Measurements from ENCODE around the gene RPL38.

The RPL38 gene

GRCh38 chr17:74217888-74218287 lies 14.4 kb downstream of the RPL38 start:
- no peak overlapping the region for H3K9ac ChIP-seq (ENCODE audit: low read length in 2 of 2)
- no peaks in the 10 kb centered on the region for H3K27me3 ChIP-seq (ENCODE audit: control insufficient read depth in 1 of 2, insufficient read depth in 2 of 2, low read length in 2 of 2)
- H3K36me3 ChIP-seq (ENCODE audit: control insufficient read depth in 2 of 2, insufficient read depth in 2 of 2, low read length in 2 of 2): no peaks in the 10 kb centered on the region
- peaks cover 5% of the 10 kb centered on the region for H3K4me1 ChIP-seq (ENCODE audit: control insufficient read depth, insufficient read depth, low read length)
- no peaks in the 10 kb centered on the region for H3K9me3 ChIP-seq (ENCODE audit: control insufficient read depth in 2 of 2, low read length in 2 of 2)
- no peak overlapping the region for H3K27ac ChIP-seq (ENCODE audit: low read length)
- no peak overlapping the region for H3K4me3 ChIP-seq (ENCODE audit: low read length in 2 of 2)

- H3K9ac ChIP-seq (ENCODE audit: low read length in 2 of 2): no peak overlapping the region
- peaks cover 4% of the 10 kb centered on the region for H3K4me1 ChIP-seq (ENCODE audit: control insufficient read depth, insufficient read depth, low read length)
- no peak overlapping the region for H3K27ac ChIP-seq (ENCODE audit: low read length)
- no peaks in the 10 kb centered on the region for H3K36me3 ChIP-seq (ENCODE audit: control insufficient read depth in 2 of 2, insufficient read depth in 2 of 2, low read length in 2 of 2)
- no peak overlapping the region for H3K4me3 ChIP-seq (ENCODE audit: low read length in 2 of 2)
- H3K9me3 ChIP-seq (ENCODE audit: control insufficient read depth in 2 of 2, low read length in 2 of 2): no peaks in the 10 kb centered on the region
- no peaks in the 10 kb centered on the region for H3K27me3 ChIP-seq (ENCODE audit: control insufficient read depth in 1 of 2, insufficient read depth in 2 of 2, low read length in 2 of 2)
Measured at GRCh38 chr17:74218436-74218835, 15.0 kb downstream of the RPL38 start.

GRCh38 chr17:74219576-74220133 lies 16.2 kb downstream of the RPL38 start:
- no peak overlapping the region for H3K9ac ChIP-seq (ENCODE audit: low read length in 2 of 2)
- no peaks in the 10 kb centered on the region for H3K9me3 ChIP-seq (ENCODE audit: control insufficient read depth in 2 of 2, low read length in 2 of 2)
- no peaks in the 10 kb centered on the region for H3K27me3 ChIP-seq (ENCODE audit: control insufficient read depth in 1 of 2, insufficient read depth in 2 of 2, low read length in 2 of 2)
- H3K36me3 ChIP-seq (ENCODE audit: control insufficient read depth in 2 of 2, insufficient read depth in 2 of 2, low read length in 2 of 2): peaks cover 0 to 2% of the 10 kb centered on the region in 2 donors
- H3K4me1 ChIP-seq (ENCODE audit: control insufficient read depth, insufficient read depth, low read length): no peaks in the 10 kb centered on the region
- H3K27ac ChIP-seq (ENCODE audit: low read length): no peak overlapping the region
- no peak overlapping the region for H3K4me3 ChIP-seq (ENCODE audit: low read length in 2 of 2)

- no peaks in the 10 kb centered on the region for H3K9me3 ChIP-seq (ENCODE audit: control insufficient read depth in 2 of 2, low read length in 2 of 2)
- H3K27me3 ChIP-seq (ENCODE audit: control insufficient read depth in 1 of 2, insufficient read depth in 2 of 2, low read length in 2 of 2): no peaks in the 10 kb centered on the region
- no peak overlapping the region for H3K4me3 ChIP-seq (ENCODE audit: low read length in 2 of 2)
- no peaks in the 10 kb centered on the region for H3K4me1 ChIP-seq (ENCODE audit: control insufficient read depth, insufficient read depth, low read length)
- H3K27ac ChIP-seq (ENCODE audit: low read length): no peak overlapping the region
- peaks cover 0 to 2% of the 10 kb centered on the region in 2 donors for H3K36me3 ChIP-seq (ENCODE audit: control insufficient read depth in 2 of 2, insufficient read depth in 2 of 2, low read length in 2 of 2)
- no peak overlapping the region for H3K9ac ChIP-seq (ENCODE audit: low read length in 2 of 2)
Measured at GRCh38 chr17:74220219-74220618, 16.7 kb downstream of the RPL38 start.

- Histone ChIP-seq H3K9me3 (ENCODE audit: control insufficient read depth in 2 of 2, low read length in 2 of 2) (no peaks in the 10 kb centered on the region), H3K4me1 (ENCODE audit: control insufficient read depth, insufficient read depth, low read length) (no peaks in the 10 kb centered on the region), H3K9ac (ENCODE audit: low read length in 2 of 2) (no peak overlapping the region), H3K27ac (ENCODE audit: low read length) (no peak overlapping the region), H3K4me3 (ENCODE audit: low read length in 2 of 2) (no peak overlapping the region), H3K27me3 (ENCODE audit: control insufficient read depth in 1 of 2, insufficient read depth in 2 of 2, low read length in 2 of 2) (no peaks in the 10 kb centered on the region), H3K36me3 (ENCODE audit: control insufficient read depth in 2 of 2, insufficient read depth in 2 of 2, low read length in 2 of 2) (peaks cover 0 to 2% of the 10 kb centered on the region in 2 donors)
Measured at GRCh38 chr17:74220946-74221818, 17.7 kb downstream of the RPL38 start.

- Histone ChIP-seq H3K36me3 (ENCODE audit: control insufficient read depth in 2 of 2, insufficient read depth in 2 of 2, low read length in 2 of 2) (peaks cover 0 to 2% of the 10 kb centered on the region in 2 donors), H3K4me1 (ENCODE audit: control insufficient read depth, insufficient read depth, low read length) (no peaks in the 10 kb centered on the region), H3K9ac (ENCODE audit: low read length in 2 of 2) (no peak overlapping the region), H3K27ac (ENCODE audit: low read length) (no peak overlapping the region), H3K27me3 (ENCODE audit: control insufficient read depth in 1 of 2, insufficient read depth in 2 of 2, low read length in 2 of 2) (no peaks in the 10 kb centered on the region), H3K9me3 (ENCODE audit: control insufficient read depth in 2 of 2, low read length in 2 of 2) (no peaks in the 10 kb centered on the region), H3K4me3 (ENCODE audit: low read length in 2 of 2) (no peak overlapping the region)
Measured at GRCh38 chr17:74222399-74222798, 18.9 kb downstream of the RPL38 start.

GRCh38 chr17:74223901-74224300 lies 20.4 kb downstream of the RPL38 start:
- Histone ChIP-seq H3K27ac (ENCODE audit: low read length) (no peak overlapping the region), H3K9ac (ENCODE audit: low read length in 2 of 2) (no peak overlapping the region), H3K4me3 (ENCODE audit: low read length in 2 of 2) (no peak overlapping the region), H3K9me3 (ENCODE audit: control insufficient read depth in 2 of 2, low read length in 2 of 2) (no peaks in the 10 kb centered on the region), H3K36me3 (ENCODE audit: control insufficient read depth in 2 of 2, insufficient read depth in 2 of 2, low read length in 2 of 2) (peaks cover 0 to 2% of the 10 kb centered on the region in 2 donors), H3K4me1 (ENCODE audit: control insufficient read depth, insufficient read depth, low read length) (no peaks in the 10 kb centered on the region), H3K27me3 (ENCODE audit: control insufficient read depth in 1 of 2, insufficient read depth in 2 of 2, low read length in 2 of 2) (no peaks in the 10 kb centered on the region)

- H3K4me1 ChIP-seq (ENCODE audit: control insufficient read depth, insufficient read depth, low read length): no peaks in the 10 kb centered on the region
- H3K9me3 ChIP-seq (ENCODE audit: control insufficient read depth in 2 of 2, low read length in 2 of 2): no peaks in the 10 kb centered on the region
- no peak overlapping the region for H3K27ac ChIP-seq (ENCODE audit: low read length)
- peaks cover 0 to 2% of the 10 kb centered on the region in 2 donors for H3K36me3 ChIP-seq (ENCODE audit: control insufficient read depth in 2 of 2, insufficient read depth in 2 of 2, low read length in 2 of 2)
- H3K4me3 ChIP-seq (ENCODE audit: low read length in 2 of 2): no peak overlapping the region
- no peak overlapping the region for H3K9ac ChIP-seq (ENCODE audit: low read length in 2 of 2)
- no peaks in the 10 kb centered on the region for H3K27me3 ChIP-seq (ENCODE audit: control insufficient read depth in 1 of 2, insufficient read depth in 2 of 2, low read length in 2 of 2)
Measured at GRCh38 chr17:74224959-74225725, 21.7 kb downstream of the RPL38 start.

- H3K4me1 ChIP-seq (ENCODE audit: control insufficient read depth, insufficient read depth, low read length): no peaks in the 10 kb centered on the region
- H3K9ac ChIP-seq (ENCODE audit: low read length in 2 of 2): no peak overlapping the region
- H3K27me3 ChIP-seq (ENCODE audit: control insufficient read depth in 1 of 2, insufficient read depth in 2 of 2, low read length in 2 of 2): no peaks in the 10 kb centered on the region
- no peak overlapping the region for H3K4me3 ChIP-seq (ENCODE audit: low read length in 2 of 2)
- peaks cover 0 to 6% of the 10 kb centered on the region in 2 donors for H3K36me3 ChIP-seq (ENCODE audit: control insufficient read depth in 2 of 2, insufficient read depth in 2 of 2, low read length in 2 of 2)
- no peaks in the 10 kb centered on the region for H3K9me3 ChIP-seq (ENCODE audit: control insufficient read depth in 2 of 2, low read length in 2 of 2)
- no peak overlapping the region for H3K27ac ChIP-seq (ENCODE audit: low read length)
Measured at GRCh38 chr17:74226252-74226651, 22.8 kb downstream of the RPL38 start.

GRCh38 chr17:74227271-74228080 lies 24.0 kb downstream of the RPL38 start:
- Histone ChIP-seq H3K27ac (ENCODE audit: low read length) (no peak overlapping the region), H3K27me3 (ENCODE audit: control insufficient read depth in 1 of 2, insufficient read depth in 2 of 2, low read length in 2 of 2) (no peaks in the 10 kb centered on the region), H3K9ac (ENCODE audit: low read length in 2 of 2) (no peak overlapping the region), H3K4me3 (ENCODE audit: low read length in 2 of 2) (no peak overlapping the region), H3K36me3 (ENCODE audit: control insufficient read depth in 2 of 2, insufficient read depth in 2 of 2, low read length in 2 of 2) (peaks cover 0 to 6% of the 10 kb centered on the region in 2 donors), H3K9me3 (ENCODE audit: control insufficient read depth in 2 of 2, low read length in 2 of 2) (no peaks in the 10 kb centered on the region), H3K4me1 (ENCODE audit: control insufficient read depth, insufficient read depth, low read length) (no peaks in the 10 kb centered on the region)
